ENCODE data around the gene PROM1. TPM values are rescaled to one million over a fixed set of nuclear protein-coding genes. Genes with fewer than 3 reads are reported as not detected.

The PROM1 gene
- total RNA-seq, 2 donors from 2014 or later: 23.7 to 24.6 TPM

GRCh38 chr4:16126714-16127113 is 42.9 kb upstream of the PROM1 start:
- TF ChIP-seq CTCF (IDR thresholded peaks at IDR 0.05) (no peak), POLR2A (IDR thresholded peaks at IDR 0.05) (no peak)
- H3K27me3 ChIP-seq: no peaks in the 10 kb centered on the region
- no peaks in the 10 kb centered on the region for H3K36me3 ChIP-seq (replicated peaks in 1 of 2; ENCODE audit: insufficient read depth in 1 of 2, low read depth in 2 of 2)
- ATAC-seq: no peak
- WGBS, 2 donors: 79 to 80% methylated on average over 1 of the region's 1 CpG
- intact Hi-C loops (cut with DNase I): no loop called here
- no peak overlapping the region for H3K4me3 ChIP-seq
- DNase-seq: no peak
- H3K27ac ChIP-seq: no peak overlapping the region
- no peaks in the 10 kb centered on the region for H3K9me3 ChIP-seq
- H3K4me1 ChIP-seq: peaks cover 22% of the 10 kb centered on the region

GRCh38 chr4:16125571-16126445 is 42.0 kb upstream of the PROM1 start:
- TF ChIP-seq POLR2A (IDR thresholded peaks at IDR 0.05) (no peak), CTCF (IDR thresholded peaks at IDR 0.05) (no peak)
- Histone ChIP-seq H3K27me3 (no peaks in the 10 kb centered on the region), H3K27ac (no peak overlapping the region), H3K4me1 (peaks cover 22% of the 10 kb centered on the region), H3K36me3 (replicated peaks in 1 of 2; ENCODE audit: insufficient read depth in 1 of 2, low read depth in 2 of 2) (no peaks in the 10 kb centered on the region), H3K4me3 (no peak overlapping the region), H3K9me3 (no peaks in the 10 kb centered on the region)
- intact Hi-C loops (cut with DNase I): no loop called here
- no peak for ATAC-seq
- 65 to 78% methylated on average over 7 to 8 of the region's 8 CpGs for WGBS, 2 donors
- no peak for DNase-seq

- no peak for ATAC-seq
- peaks cover 14% of the 10 kb centered on the region for H3K4me1 ChIP-seq
- no peaks in the 10 kb centered on the region for H3K27me3 ChIP-seq
- TF ChIP-seq CTCF (IDR thresholded peaks at IDR 0.05) (no peak), POLR2A (IDR thresholded peaks at IDR 0.05) (no peak)
- peak overlapping the region in 1 of 4 donors; percentile 59 for H3K27ac ChIP-seq
- no peaks in the 10 kb centered on the region for H3K9me3 ChIP-seq
- DNase-seq: no peak
- no peaks in the 10 kb centered on the region for H3K36me3 ChIP-seq (replicated peaks in 1 of 2; ENCODE audit: insufficient read depth in 1 of 2, low read depth in 2 of 2)
- intact Hi-C loops (cut with DNase I): no loop called here
- WGBS, 2 donors: 73 to 77% methylated on average over 4 of the region's 4 CpGs
- H3K4me3 ChIP-seq: no peak overlapping the region
Measured at GRCh38 chr4:16124232-16124631, 40.4 kb upstream of the PROM1 start.

GRCh38 chr4:16123356-16124084 is 39.7 kb upstream of the PROM1 start:
- DNase-seq (peak in 2 of 4 donors; percentile 21 to 28), ATAC-seq (peak; percentile 72)
- Histone ChIP-seq H3K27me3 (no peaks in the 10 kb centered on the region), H3K27ac (peak overlapping the region in 3 of 4 donors; percentile 21 to 59 (median 58)), H3K36me3 (replicated peaks in 1 of 2; ENCODE audit: insufficient read depth in 1 of 2, low read depth in 2 of 2) (no peaks in the 10 kb centered on the region), H3K4me3 (no peak overlapping the region), H3K9me3 (no peaks in the 10 kb centered on the region), H3K4me1 (peaks cover 7% of the 10 kb centered on the region)
- WGBS, 2 donors: 46 to 65% methylated on average over 6 to 7 of the region's 7 CpGs
- TF ChIP-seq CTCF (IDR thresholded peaks at IDR 0.05) (no peak), POLR2A (IDR thresholded peaks at IDR 0.05) (no peak)
- intact Hi-C loops (cut with DNase I): no loop called here

Measured in body of pancreas (tissue), 4 donors.